Measurements from ENCODE around the gene ATXN7. TPM values are rescaled to one million over a fixed set of nuclear protein-coding genes. Genes with fewer than 3 reads are reported as not detected.

ATXN7 gene
- polyA plus RNA-seq, 1 experiment: 10.7 TPM

GRCh38 chr3:64046996-64047594 lies 183.4 kb downstream of the ATXN7 start:
- POLR2A ChIA-PET: no interaction called here
- no peak for TF ChIP-seq CTCF (IDR thresholded peaks at IDR 0.05; ENCODE audit: low read depth, low read length)
- no peaks in the 10 kb centered on the region for H3K9me3 ChIP-seq (ENCODE audit: control insufficient read depth, insufficient read depth, low read length)
- CTCF ChIA-PET: no interaction called here
- H3K27ac ChIP-seq (ENCODE audit: low read depth, low read length): no peak overlapping the region
- H3K27me3 ChIP-seq (ENCODE audit: control insufficient read depth, insufficient read depth, low read length): no peaks in the 10 kb centered on the region
- DNase-seq (ENCODE audit: low read depth, low spot score): no peak
- no peak overlapping the region for H3K4me3 ChIP-seq (ENCODE audit: low read depth, low read length)

GRCh38 chr3:64047787-64048186 lies 184.1 kb downstream of the ATXN7 start:
- H3K4me3 ChIP-seq (ENCODE audit: low read depth, low read length): no peak overlapping the region
- POLR2A ChIA-PET: no interaction called here
- CTCF ChIA-PET: interaction anchor here (0.7 kb wide), 1 partner anchor 1773 kb away, joined by 3 read pairs; no protein-coding TSS in a partner anchor
- no peak overlapping the region for H3K27ac ChIP-seq (ENCODE audit: low read depth, low read length)
- H3K9me3 ChIP-seq (ENCODE audit: control insufficient read depth, insufficient read depth, low read length): no peaks in the 10 kb centered on the region
- H3K27me3 ChIP-seq (ENCODE audit: control insufficient read depth, insufficient read depth, low read length): no peaks in the 10 kb centered on the region
- no peak for DNase-seq (ENCODE audit: low read depth, low spot score)
- TF ChIP-seq CTCF (IDR thresholded peaks at IDR 0.05; ENCODE audit: low read depth, low read length): no peak

- CTCF ChIA-PET: interaction anchor here (0.7 to 0.9 kb wide), 2 partner anchors 25 to 1772 kb away, joined by 3 read pairs; no protein-coding TSS in a partner anchor
- POLR2A ChIA-PET: no interaction called here
- no peak for TF ChIP-seq CTCF (IDR thresholded peaks at IDR 0.05; ENCODE audit: low read depth, low read length)
- no peaks in the 10 kb centered on the region for H3K9me3 ChIP-seq (ENCODE audit: control insufficient read depth, insufficient read depth, low read length)
- no peak for DNase-seq (ENCODE audit: low read depth, low spot score)
- H3K4me3 ChIP-seq (ENCODE audit: low read depth, low read length): no peak overlapping the region
- H3K27me3 ChIP-seq (ENCODE audit: control insufficient read depth, insufficient read depth, low read length): no peaks in the 10 kb centered on the region
- H3K27ac ChIP-seq (ENCODE audit: low read depth, low read length): no peak overlapping the region
Observed at GRCh38 chr3:64048631-64049061, 185.0 kb downstream of the ATXN7 start.

- H3K27me3 ChIP-seq (ENCODE audit: control insufficient read depth, insufficient read depth, low read length): no peaks in the 10 kb centered on the region
- POLR2A ChIA-PET: interaction anchor here (0.6 kb wide), 1 partner anchor 424 kb away, joined by 4 read pairs; no protein-coding TSS in a partner anchor
- CTCF ChIA-PET: interaction anchor here (0.9 to 1.2 kb wide), 2 partner anchors 25 to 435 kb away, joined by 3 to 5 read pairs; no protein-coding TSS in a partner anchor
- DNase-seq (ENCODE audit: low read depth, low spot score): no peak
- no peak for TF ChIP-seq CTCF (IDR thresholded peaks at IDR 0.05; ENCODE audit: low read depth, low read length)
- no peak overlapping the region for H3K4me3 ChIP-seq (ENCODE audit: low read depth, low read length)
- H3K27ac ChIP-seq (ENCODE audit: low read depth, low read length): no peak overlapping the region
- no peaks in the 10 kb centered on the region for H3K9me3 ChIP-seq (ENCODE audit: control insufficient read depth, insufficient read depth, low read length)
Observed at GRCh38 chr3:64049136-64049535, 185.5 kb downstream of the ATXN7 start.

GRCh38 chr3:64049832-64050231 lies 186.2 kb downstream of the ATXN7 start:
- DNase-seq (ENCODE audit: low read depth, low spot score): no peak
- POLR2A ChIA-PET: interaction anchor here (0.6 kb wide), 1 partner anchor 424 kb away, joined by 4 read pairs; no protein-coding TSS in a partner anchor
- Histone ChIP-seq H3K27ac (ENCODE audit: low read depth, low read length) (no peak overlapping the region), H3K9me3 (ENCODE audit: control insufficient read depth, insufficient read depth, low read length) (no peaks in the 10 kb centered on the region), H3K4me3 (ENCODE audit: low read depth, low read length) (no peak overlapping the region), H3K27me3 (ENCODE audit: control insufficient read depth, insufficient read depth, low read length) (no peaks in the 10 kb centered on the region)
- TF ChIP-seq CTCF (IDR thresholded peaks at IDR 0.05; ENCODE audit: low read depth, low read length): no peak
- CTCF ChIA-PET: interaction anchor here (1.1 to 1.2 kb wide), 2 partner anchors 24 to 434 kb away, joined by 3 to 5 read pairs; no protein-coding TSS in a partner anchor

Data from AG04450 (cell line).